ENCODE measurements around the gene CDC42EP3.

The CDC42EP3 gene

GRCh38 chr2:37650548-37651093 is 20.8 kb downstream of the CDC42EP3 start:
- TF ChIP-seq, protein P1, sequence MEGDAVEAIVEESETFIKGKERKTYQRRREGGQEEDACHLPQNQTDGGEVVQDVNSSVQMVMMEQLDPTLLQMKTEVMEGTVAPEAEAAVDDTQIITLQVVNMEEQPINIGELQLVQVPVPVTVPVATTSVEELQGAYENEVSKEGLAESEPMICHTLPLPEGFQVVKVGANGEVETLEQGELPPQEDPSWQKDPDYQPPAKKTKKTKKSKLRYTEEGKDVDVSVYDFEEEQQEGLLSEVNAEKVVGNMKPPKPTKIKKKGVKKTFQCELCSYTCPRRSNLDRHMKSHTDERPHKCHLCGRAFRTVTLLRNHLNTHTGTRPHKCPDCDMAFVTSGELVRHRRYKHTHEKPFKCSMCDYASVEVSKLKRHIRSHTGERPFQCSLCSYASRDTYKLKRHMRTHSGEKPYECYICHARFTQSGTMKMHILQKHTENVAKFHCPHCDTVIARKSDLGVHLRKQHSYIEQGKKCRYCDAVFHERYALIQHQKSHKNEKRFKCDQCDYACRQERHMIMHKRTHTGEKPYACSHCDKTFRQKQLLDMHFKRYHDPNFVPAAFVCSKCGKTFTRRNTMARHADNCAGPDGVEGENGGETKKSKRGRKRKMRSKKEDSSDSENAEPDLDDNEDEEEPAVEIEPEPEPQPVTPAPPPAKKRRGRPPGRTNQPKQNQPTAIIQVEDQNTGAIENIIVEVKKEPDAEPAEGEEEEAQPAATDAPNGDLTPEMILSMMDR (IDR thresholded peaks at IDR 0.05; ENCODE audit: control extremely low read depth, extremely low read depth, low read depth, missing control alignments) = no peak
- CTCF ChIA-PET = interaction anchor here (1.6 kb wide), 1 partner anchor 10 kb away, joined by 3 read pairs; no protein-coding TSS in a partner anchor
- POLR2A ChIA-PET = no interaction called here
- no peak for DNase-seq (ENCODE audit: extremely low spot score)

GRCh38 chr2:37649518-37649917 is 21.9 kb downstream of the CDC42EP3 start:
- ChIA-PET POLR2A (no interaction called here), CTCF (interaction anchor here (0.7 to 3.1 kb wide), 5 partner anchors 8 to 254 kb away, joined by 3 to 18 read pairs (median 4); no protein-coding TSS in a partner anchor)
- no peak for DNase-seq (ENCODE audit: extremely low spot score)
- TF ChIP-seq, protein P1 (IDR thresholded peaks at IDR 0.05; ENCODE audit: control extremely low read depth, extremely low read depth, low read depth, missing control alignments) = no peak

DNA sequence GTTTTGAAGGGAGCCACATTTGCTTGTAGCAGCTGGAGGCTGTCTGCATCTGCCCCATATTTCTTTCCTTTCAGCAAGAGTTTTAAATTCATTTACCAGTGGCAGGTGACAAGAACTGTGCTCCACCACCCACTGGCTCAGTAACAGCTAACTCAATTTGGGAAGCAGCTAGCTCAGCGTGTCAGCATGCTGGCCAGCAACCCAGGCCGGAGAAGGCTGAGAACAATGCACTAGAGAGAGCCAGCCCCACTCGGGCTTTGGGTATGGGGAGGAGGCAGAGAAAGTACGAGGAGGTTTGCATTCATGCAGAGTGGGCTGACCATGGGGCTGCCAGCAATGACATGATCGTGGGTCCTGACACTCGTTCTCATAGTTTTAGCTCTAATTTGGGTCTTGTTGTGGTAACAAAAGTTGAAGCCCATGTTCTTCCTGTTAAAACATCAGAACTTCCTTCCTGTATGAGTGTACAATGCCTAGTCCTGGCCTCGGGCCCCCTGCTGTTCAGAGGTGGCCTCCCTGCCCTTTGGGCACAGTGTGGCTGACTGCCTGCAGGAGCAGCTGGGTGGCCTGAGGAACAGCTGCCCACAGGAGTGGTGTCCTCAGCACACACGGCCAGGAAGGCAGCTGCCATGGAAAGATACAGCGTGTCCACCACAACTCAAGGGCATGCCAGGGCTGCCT is 23.0 kb downstream of the CDC42EP3 start:
- no peak for DNase-seq (ENCODE audit: extremely low spot score)
- ChIA-PET CTCF (interaction anchor here (0.7 to 3.1 kb wide), 8 partner anchors 9 to 253 kb away, joined by 3 to 18 read pairs (median 4); partner anchors contain the start of gene CDC42EP3), POLR2A (interaction anchor here (0.5 to 0.9 kb wide), 2 partner anchors 22 to 261 kb away, joined by 4 to 5 read pairs; no protein-coding TSS in a partner anchor)
- TF ChIP-seq, protein P1 (IDR thresholded peaks at IDR 0.05; ENCODE audit: control extremely low read depth, extremely low read depth, low read depth, missing control alignments) = no peak

DNA sequence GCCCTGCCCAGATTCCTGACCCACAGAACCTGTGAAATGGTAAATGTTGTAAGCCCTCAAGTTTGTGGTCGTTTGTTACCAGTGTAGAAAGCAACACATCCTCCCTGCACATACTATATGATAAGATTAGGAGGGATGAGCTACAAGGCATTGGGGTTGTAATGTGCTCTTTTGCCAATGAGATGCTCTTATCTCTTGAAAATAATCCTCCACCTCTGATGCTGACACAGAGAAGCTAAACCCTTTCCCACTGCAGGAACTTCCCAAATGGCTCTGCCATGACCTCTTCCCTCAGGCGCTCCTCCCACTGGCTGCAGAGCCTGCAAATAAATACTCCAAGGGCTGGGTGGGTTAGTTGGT is 23.5 kb downstream of the CDC42EP3 start:
- TF ChIP-seq, protein P1 (IDR thresholded peaks at IDR 0.05; ENCODE audit: control extremely low read depth, extremely low read depth, low read depth, missing control alignments) = no peak
- CTCF ChIA-PET = interaction anchor here (1.2 to 3.1 kb wide), 6 partner anchors 10 to 233 kb away, joined by 3 to 18 read pairs (median 6); partner anchors contain the start of gene CDC42EP3
- POLR2A ChIA-PET = interaction anchor here (0.9 kb wide), 1 partner anchor 261 kb away, joined by 5 read pairs; no protein-coding TSS in a partner anchor
- DNase-seq (ENCODE audit: extremely low spot score) = no peak

GRCh38 chr2:37645836-37646235 is 25.6 kb downstream of the CDC42EP3 start:
- POLR2A ChIA-PET = no interaction called here

DNA sequence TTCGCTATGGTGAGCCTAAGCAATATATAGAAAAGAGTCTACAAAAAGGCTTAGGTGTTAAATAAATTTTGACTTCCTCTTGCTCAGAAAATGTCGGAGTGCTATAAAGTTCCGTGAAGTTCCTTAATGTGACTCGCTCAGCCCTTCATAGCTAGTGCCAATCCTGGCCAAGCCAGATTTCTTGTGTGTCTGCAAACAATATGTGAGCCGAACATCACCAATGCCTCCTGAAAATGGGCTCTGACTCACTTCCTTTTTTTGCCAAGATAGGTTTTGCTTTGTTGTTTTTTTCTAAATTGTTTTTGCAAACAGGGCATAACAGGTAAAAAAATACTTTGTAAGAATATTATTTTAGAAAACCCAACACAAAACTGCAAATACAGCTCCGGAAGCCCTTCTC is 26.1 kb downstream of the CDC42EP3 start:
- DNase-seq (ENCODE audit: extremely low spot score) = no peak
- CTCF ChIA-PET = interaction anchor here (0.8 to 3.3 kb wide), 7 partner anchors 9 to 232 kb away, joined by 3 to 14 read pairs (median 4); no protein-coding TSS in a partner anchor
- TF ChIP-seq, protein P1 (IDR thresholded peaks at IDR 0.05; ENCODE audit: control extremely low read depth, extremely low read depth, low read depth, missing control alignments) = no peak
- POLR2A ChIA-PET = interaction anchor here (0.6 kb wide), 1 partner anchor 172 kb away, joined by 3 read pairs; no protein-coding TSS in a partner anchor

More at GRCh38 chr2:37645836-37646235, 25.6 kb downstream of the CDC42EP3 start:
- CTCF ChIA-PET = interaction anchor here (0.8 to 3.3 kb wide), 7 partner anchors 8 to 232 kb away, joined by 3 to 14 read pairs (median 4); no protein-coding TSS in a partner anchor
- TF ChIP-seq, protein P1 (IDR thresholded peaks at IDR 0.05; ENCODE audit: control extremely low read depth, extremely low read depth, low read depth, missing control alignments) = no peak
- no peak for DNase-seq (ENCODE audit: extremely low spot score)

Data from GM10248 (cell line).